ENCODE data around the gene RBM5. TPM values are rescaled to one million over a fixed set of nuclear protein-coding genes. Genes with fewer than 3 reads are reported as not detected.

RBM5 gene
- 84.5 and 94.1 TPM in 2 replicates for total RNA-seq

GRCh38 chr3:50088725-50089608 is at the start of gene RBM5:
Gene RBM5, plus strand, starts transcription at chr3:50088919. Its CDS starts 1,516 bp downstream, at chr3:50090435.
- no peaks in the 10 kb centered on the region for H3K27me3 ChIP-seq (ENCODE audit: control insufficient read depth, insufficient read depth, low read length)
- peak within 1 kb of the TSS; percentile 98 for H3K4me3 ChIP-seq (ENCODE audit: low read depth, low read length)
- TF ChIP-seq CTCF (IDR thresholded peaks at IDR 0.05; ENCODE audit: insufficient read depth, low read length, poor library complexity, severe bottlenecking), result no peak
- DNase-seq (ENCODE audit: low read depth), result peak; percentile 77
- H3K36me3 ChIP-seq (ENCODE audit: control insufficient read depth, insufficient read depth, low read length), result no peaks in the 10 kb centered on the region

DNA sequence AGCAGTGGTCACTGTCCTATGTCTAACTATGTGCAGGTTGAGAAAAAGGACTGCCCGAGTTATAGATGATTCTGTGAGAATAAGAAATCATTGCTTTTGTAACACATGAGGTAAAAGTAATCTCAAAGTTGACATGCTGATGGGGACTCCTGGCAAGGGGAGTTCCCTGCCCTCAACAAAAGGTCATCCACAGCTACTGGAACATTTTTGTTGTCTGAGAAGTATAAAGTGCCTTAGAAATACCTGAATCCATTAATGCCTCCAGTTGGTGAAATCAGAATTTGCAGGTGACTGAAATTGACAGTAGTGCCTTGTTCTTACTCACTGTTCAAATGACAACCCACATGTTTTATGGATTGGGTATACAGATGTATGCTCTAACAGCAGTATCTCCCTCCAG is 43.7 kb upstream of the RBM5 start:
- H3K4me3 ChIP-seq (ENCODE audit: low read depth, low read length), result no peak overlapping the region
- no peak for TF ChIP-seq CTCF (IDR thresholded peaks at IDR 0.05; ENCODE audit: insufficient read depth, low read length, poor library complexity, severe bottlenecking)
- H3K36me3 ChIP-seq (ENCODE audit: control insufficient read depth, insufficient read depth, low read length), result no peaks in the 10 kb centered on the region
- no peaks in the 10 kb centered on the region for H3K27me3 ChIP-seq (ENCODE audit: control insufficient read depth, insufficient read depth, low read length)
- no peak for DNase-seq (ENCODE audit: low read depth)

DNA sequence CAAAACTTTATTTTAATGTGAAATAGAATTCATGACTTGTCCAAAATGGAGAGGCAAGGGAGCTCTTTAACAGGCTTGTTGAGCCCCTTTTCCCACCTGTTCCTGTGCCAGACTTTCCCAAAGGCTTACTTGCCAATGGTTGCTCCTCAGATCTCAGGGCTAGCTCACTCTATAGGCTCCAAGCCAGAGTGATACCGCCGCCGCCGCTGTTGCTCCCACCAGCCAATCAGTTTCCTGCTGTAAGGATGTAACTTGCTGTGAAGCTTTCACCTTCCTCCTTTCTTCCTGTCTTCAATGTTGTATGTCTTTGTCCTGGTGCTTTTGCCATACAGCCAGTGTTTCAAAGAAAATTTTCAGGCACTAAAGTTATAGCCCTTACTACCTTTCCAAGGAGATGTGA is 41.3 kb upstream of the RBM5 start:
- no peak for DNase-seq (ENCODE audit: low read depth)
- no peak for TF ChIP-seq CTCF (IDR thresholded peaks at IDR 0.05; ENCODE audit: insufficient read depth, low read length, poor library complexity, severe bottlenecking)
- no peaks in the 10 kb centered on the region for H3K27me3 ChIP-seq (ENCODE audit: control insufficient read depth, insufficient read depth, low read length)
- no peaks in the 10 kb centered on the region for H3K36me3 ChIP-seq (ENCODE audit: control insufficient read depth, insufficient read depth, low read length)
- H3K4me3 ChIP-seq (ENCODE audit: low read depth, low read length), result no peak overlapping the region

DNA sequence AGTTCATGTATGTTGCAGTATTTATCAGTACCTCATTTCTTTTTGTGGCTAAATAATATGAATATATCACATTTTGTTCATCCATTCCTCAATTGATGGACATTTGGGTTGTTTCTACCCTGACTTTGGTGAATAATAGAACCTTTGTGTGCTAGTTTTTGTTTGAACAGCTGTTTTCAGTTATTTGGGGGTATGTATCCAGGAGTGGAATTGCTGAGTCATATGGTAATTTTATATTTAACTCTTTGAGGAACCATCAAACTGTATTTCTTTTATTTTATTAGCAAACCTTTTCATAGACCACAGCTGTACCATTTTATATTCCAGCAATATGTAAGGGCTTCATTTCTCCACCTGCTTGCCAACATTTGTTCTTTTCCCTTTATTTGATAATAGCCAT is 38.4 kb upstream of the RBM5 start:
- no peak for DNase-seq (ENCODE audit: low read depth)
- no peak for TF ChIP-seq CTCF (IDR thresholded peaks at IDR 0.05; ENCODE audit: insufficient read depth, low read length, poor library complexity, severe bottlenecking)
- Histone ChIP-seq H3K36me3 (ENCODE audit: control insufficient read depth, insufficient read depth, low read length) (no peaks in the 10 kb centered on the region), H3K27me3 (ENCODE audit: control insufficient read depth, insufficient read depth, low read length) (no peaks in the 10 kb centered on the region), H3K4me3 (ENCODE audit: low read depth, low read length) (no peak overlapping the region)

DNA sequence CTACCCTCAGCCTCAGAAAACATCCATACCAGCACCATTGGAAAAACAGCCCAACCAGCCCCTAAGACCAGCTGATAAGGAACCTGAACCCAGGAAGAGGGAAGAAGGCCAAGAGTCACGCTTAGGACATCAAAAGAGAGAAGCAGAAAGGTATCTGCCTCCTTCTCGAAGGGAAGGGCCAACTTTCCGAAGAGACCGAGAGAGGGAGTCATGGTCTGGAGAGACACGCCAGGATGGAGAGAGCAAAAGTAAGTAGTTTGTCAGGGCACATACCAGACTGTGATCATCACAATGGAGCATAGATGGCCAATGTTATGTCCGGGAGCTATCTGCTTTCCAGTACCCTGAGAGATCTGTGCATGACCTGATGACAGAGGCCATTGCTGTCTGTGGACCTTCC is 31.0 kb upstream of the RBM5 start:
- TF ChIP-seq CTCF (IDR thresholded peaks at IDR 0.05; ENCODE audit: insufficient read depth, low read length, poor library complexity, severe bottlenecking), result no peak
- DNase-seq (ENCODE audit: low read depth), result no peak
- Histone ChIP-seq H3K36me3 (ENCODE audit: control insufficient read depth, insufficient read depth, low read length) (peaks cover 6% of the 10 kb centered on the region), H3K4me3 (ENCODE audit: low read depth, low read length) (no peak overlapping the region), H3K27me3 (ENCODE audit: control insufficient read depth, insufficient read depth, low read length) (no peaks in the 10 kb centered on the region)

DNA sequence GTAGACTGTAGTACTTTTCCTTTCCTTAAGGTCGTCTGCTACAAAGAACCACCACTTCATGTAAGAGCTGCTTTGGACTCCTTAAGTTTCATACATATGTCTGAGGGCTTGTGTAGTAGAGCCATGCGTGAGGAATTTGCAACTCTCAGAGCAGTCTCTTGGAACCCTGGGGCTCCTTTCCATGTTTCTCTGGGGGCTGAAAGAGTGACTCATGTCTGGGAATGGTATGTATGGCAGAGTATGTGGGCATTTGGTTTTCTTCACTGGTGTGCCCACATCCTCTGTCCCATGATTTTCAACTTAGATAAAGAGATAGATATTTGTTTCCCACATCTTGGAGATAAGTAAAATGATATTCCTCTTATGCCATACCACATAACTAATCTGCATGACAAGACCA is 20.6 kb upstream of the RBM5 start:
- H3K27me3 ChIP-seq (ENCODE audit: control insufficient read depth, insufficient read depth, low read length), result no peaks in the 10 kb centered on the region
- peak; percentile 31 for DNase-seq (ENCODE audit: low read depth)
- H3K36me3 ChIP-seq (ENCODE audit: control insufficient read depth, insufficient read depth, low read length), result no peaks in the 10 kb centered on the region
- no peak for TF ChIP-seq CTCF (IDR thresholded peaks at IDR 0.05; ENCODE audit: insufficient read depth, low read length, poor library complexity, severe bottlenecking)
- no peak overlapping the region for H3K4me3 ChIP-seq (ENCODE audit: low read depth, low read length)

Measured in kidney epithelial cell (primary cell).